NCI-H1436 (cell line): Measurements from ENCODE around the gene EGFL8.
A peak's percentile ranks its signal among the peaks of the same experiment; 100 is the strongest.
"Not testable (repeated sequence)": the region's sequence is repeated elsewhere in the genome, so short reads cannot be mapped to it uniquely, and the experiment has no call there.

Experiments
- DNase-seq: peaks from one replicate; lab custom pipeline; 2025; lab: John Stamatoyannopoulos, UW

EGFL8 gene

DNA sequence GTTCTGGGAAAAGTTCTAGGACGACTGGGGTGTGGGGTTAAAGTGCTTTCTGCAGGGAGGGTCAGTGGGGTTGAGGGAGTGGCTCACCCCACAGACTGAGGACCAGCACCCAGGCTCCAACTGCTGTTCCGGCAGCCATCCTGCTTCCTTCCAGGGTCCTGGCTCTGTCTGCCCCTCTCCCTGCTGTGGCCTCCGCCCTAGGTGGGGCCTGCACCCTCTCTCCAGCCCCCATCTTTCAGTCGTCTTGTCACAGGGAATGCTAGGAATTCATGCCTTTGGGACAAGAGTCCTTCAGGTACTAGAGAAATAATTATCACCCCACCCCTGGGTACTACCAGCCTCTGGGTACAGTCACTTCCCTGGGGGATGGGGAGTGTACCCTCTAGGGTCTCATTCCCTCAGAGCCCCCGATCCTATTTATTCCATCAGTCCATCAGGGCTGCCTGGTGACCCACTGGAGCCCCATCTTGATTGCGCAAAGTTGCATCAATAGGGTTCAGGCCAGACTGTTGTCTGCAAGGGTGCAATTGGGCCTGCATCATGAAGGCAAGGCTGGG, 19.8 kb downstream of the EGFL8 start, which contains the start of gene AGER:
TSS of gene AGER (minus strand) at position 170 of the 557 bp plus-strand sequence. CDS start at position 139, 31 bp downstream.
- DNase-seq = no peak

DNA sequence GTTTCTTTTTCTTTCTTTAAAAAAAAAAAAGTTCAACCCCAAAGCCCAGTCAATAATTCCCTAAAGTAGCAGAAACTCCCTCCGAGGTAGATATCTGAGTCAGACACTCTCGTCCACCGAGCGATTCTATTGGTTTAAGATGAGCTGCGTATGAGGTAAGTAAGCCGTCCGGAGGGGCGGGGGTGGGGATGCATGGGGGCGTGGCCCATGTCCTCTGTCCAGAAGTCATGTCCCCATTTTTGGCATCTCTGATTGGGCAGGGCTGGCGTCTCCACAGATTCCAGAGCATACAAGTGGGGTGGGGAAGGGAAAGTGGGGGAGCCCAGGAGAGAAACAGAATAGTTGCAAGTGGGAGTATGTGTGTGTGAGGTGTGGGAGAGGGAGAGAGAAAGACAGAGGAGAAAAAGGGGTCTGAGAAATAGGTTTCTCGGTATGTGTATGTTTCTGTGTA, 21.3 kb downstream of the EGFL8 start:
- not testable (repeated sequence) for DNase-seq

DNA sequence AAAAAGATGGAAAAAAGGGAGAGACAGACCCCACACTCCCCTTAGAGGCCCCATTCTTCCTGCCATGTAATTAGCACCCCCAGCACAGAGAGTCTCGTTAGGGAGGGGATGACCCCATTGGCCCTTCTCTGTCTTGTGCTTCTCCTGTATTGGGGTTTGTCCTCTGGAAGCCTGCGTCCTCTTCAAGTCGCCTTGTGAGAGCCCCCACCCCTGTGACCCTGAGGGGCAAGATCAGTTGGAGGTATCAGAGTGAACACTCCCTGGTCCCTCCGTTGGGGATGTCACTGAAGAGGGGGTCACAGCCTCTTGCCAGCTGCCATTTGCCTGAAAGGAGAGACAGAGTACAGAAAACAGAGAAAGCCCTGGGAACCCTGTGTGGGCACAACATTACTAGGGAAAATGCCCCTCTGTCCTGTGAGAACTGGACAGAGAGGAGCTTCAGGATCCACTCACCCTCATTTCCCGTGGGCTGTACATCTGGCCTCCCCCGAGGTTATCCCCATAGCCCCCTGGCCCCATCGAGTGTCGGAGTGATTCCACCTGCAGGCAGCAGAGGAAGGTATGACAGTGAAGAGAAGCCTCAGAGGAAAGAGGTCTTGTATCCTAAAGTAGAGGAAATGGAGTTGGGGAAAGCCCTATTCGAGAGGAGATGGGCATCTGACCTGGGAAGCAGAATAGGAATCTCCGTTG, 21.9 kb downstream of the EGFL8 start:
- not testable (repeated sequence) for DNase-seq

GRCh38 chr6:32187009-32187709, 22.8 kb downstream of the EGFL8 start:
- no peak for DNase-seq

- DNase-seq = not testable (repeated sequence)
Measured at GRCh38 chr6:32187725-32188380, 23.5 kb downstream of the EGFL8 start.

DNA sequence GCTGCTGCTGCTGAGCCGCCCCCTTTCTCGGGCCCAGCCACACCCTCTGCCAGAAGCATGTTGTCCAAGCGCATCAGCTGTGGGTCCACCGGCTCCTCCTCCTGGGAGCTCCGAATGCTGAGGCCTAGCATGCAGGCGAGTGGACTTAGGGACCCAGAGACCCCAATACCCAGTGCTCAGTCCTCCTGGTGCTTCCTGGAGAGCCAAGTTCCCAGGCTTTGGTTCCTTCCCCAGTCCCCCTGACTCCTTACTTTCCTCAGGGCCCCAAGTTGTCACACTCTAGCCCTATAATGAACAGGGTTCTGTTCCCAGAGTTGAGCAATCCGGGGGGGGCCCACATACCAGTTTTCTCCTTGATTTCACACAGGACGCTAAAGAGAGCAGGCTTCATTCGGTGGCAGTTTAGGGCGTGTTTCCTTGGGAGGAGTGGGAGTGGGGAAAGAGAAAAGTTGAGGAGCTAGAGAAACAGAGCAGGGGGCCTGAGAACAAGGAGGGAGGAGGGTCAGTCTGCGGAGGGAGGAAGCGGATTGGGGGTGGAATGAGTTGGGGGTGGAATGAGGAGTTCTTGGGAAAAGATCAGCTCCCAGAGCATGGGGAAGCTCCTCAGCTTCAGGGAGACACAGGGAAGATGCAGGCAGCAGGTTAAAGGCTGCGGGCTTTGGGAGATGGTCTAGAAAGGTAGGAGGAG, 24.1 kb downstream of the EGFL8 start:
- no peak for DNase-seq

- DNase-seq = no peak
Measured at GRCh38 chr6:32189069-32189741, 24.8 kb downstream of the EGFL8 start.

DNA sequence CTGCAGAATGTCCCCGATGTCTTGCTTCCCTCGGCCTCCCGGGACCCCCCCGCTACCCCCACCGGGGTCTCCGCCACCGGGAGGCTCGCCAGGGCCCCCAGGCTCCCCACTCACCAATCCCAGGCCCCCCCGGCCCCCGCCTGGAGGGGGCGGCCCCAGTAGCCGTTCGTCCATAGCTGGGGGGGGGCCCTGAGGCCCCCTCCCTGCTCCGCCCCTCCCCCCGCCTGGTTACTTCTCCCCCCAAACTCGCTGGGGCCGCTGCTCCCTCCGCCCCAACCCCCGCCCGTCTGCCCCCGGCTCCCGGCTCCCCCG, 25.3 kb downstream of the EGFL8 start:
- DNase-seq = no peak

GRCh38 chr6:32190054-32190851, 25.9 kb downstream of the EGFL8 start, which contains the start of gene PBX2:
TSS of gene PBX2 (minus strand) at chr6:32190202. CDS start at chr6:32189915, 287 bp downstream.
- DNase-seq = peak; percentile 87

DNA sequence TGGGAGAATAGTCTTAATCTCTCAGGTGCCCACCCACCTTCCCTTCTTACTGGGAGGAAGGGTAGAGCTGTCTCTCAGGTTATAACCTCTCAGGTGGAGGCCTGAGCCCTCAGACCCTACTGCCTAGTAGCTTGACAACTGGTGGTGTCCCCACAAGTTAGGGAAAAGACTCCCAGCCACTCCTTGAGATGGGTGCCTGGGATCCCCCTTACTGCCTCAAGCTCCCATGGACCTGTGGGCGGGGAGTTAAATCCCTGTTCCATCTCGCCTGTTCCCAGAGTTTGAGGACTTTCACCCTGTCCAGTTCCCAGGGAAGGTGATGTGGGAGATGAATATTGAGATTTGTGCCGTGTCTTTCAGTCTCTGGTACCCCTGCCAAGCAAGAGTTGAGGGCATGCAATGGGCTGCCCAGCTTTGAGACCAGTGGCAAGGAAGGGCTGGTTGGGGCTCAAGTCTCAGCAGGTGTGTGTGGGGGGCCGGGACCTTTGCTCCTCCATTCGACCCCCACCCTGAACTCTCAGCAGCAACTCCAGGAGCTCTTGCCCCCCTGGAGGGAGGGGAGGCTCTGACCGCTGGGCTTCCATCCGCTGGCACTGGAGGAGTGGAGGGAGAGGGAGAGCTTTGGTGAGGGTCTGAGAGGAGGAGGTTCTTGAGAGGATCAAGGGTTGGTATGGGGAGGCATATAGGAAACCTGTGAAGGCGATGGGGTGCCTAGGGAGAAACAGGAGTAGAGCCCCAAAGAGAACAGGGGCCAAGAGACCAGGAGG, 26.7 kb downstream of the EGFL8 start:
- no peak for DNase-seq

DNA sequence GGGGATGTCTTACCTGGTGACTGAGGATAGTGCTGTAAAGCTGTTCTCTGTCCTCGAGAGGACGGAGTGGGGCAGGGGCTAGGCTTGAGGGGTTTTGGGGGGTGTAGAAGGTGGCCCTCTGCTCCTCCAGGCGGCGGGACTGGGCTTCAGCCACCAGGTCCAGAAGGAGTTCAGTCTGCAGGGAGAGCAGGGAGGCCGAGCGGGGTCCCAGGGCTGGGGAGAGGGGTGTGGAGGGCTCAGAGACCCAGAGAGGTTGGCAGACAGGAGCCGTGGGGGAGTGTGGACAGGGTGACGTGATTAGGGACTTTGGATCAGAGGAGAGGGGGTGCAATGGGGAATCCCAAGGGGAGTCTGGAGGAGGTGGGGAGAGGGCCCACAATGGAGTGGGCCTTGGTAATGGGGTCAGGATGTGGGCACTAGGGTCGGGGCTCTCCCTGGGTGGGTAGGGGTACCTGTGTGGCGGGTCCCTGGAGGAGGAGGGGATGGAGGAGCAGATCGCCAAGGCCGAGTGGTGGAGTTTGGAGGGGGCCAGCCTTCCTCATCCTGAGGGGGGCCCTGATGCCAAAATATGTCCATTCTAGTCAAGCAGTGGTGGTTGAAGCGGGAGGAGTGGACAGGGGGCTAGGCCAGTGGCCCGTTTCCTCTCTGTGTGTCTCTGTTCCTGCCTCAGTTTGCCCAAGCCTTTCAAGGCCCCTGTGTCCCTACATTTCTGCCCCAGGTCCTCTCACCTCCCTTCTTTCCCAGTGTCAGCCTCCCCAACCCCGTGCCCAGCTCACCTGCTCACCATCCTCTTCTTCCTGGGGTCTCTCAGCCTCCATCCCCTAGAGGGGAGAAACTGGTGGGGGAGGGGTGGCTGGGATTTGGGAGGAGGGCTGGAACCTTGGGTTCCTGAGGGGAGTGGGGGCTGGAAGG, 27.6 kb downstream of the EGFL8 start:
- no peak for DNase-seq

- no peak for DNase-seq
Measured at GRCh38 chr6:32192608-32193039, 28.2 kb downstream of the EGFL8 start, which contains the start of gene GPSM3. TSS of gene GPSM3 (minus strand) at chr6:32192643. CDS start at chr6:32192513, 130 bp downstream.

DNA sequence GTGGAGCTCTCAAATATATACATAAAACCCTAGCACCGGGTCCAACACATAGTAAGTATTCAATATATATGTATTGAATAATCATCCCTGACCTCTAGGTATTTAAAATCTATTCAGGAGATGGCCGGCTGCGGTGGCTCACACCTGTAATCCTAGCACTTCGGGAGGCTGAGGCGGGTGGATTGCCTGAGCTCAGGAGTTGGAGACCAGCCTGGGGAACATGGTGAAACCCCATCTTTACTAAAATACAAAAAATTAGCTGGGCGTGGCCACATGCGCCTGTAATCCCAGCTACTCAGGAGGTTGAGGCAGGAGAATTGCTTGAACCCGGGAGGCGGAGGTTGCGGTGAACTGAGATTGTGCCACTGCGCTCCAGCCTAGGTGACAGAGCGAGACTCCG, 28.7 kb downstream of the EGFL8 start:
- not testable (repeated sequence) for DNase-seq

DNA sequence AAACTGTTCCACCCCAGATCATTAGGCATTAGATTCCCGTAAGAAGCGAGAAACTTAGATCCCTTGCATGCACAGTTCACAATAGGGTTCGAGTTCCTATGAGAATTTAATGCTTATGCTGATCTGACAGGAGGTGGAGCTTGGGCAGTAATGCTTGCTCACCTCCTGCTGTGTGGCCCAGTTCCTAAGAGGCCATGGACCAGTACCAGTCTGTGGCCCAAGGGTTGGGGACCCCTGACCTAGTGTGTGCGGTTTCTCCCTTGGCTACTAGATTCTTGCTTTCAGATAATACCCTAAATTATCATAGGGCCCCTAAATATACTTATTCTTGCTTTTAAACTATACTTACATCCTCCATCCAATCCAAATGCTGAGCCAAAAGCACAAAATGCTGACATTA, 30.0 kb downstream of the EGFL8 start:
- DNase-seq = no peak

- DNase-seq = peak; percentile 8
Measured at GRCh38 chr6:32194825-32195651, 30.6 kb downstream of the EGFL8 start.

DNA sequence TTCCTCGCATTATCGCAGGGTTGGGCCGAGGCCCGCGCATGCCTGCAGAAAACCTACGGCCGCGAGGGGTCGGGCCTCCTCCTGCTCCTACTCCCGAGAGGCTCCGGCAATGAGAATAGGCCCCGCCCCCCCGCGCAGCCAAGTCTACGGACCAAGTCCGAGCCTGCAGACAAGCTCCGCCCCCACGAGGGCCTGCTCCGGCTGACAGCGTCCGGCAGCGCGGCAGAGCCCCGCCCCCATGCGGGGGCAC, 31.2 kb downstream of the EGFL8 start:
- DNase-seq = peak; percentile 99

DNA sequence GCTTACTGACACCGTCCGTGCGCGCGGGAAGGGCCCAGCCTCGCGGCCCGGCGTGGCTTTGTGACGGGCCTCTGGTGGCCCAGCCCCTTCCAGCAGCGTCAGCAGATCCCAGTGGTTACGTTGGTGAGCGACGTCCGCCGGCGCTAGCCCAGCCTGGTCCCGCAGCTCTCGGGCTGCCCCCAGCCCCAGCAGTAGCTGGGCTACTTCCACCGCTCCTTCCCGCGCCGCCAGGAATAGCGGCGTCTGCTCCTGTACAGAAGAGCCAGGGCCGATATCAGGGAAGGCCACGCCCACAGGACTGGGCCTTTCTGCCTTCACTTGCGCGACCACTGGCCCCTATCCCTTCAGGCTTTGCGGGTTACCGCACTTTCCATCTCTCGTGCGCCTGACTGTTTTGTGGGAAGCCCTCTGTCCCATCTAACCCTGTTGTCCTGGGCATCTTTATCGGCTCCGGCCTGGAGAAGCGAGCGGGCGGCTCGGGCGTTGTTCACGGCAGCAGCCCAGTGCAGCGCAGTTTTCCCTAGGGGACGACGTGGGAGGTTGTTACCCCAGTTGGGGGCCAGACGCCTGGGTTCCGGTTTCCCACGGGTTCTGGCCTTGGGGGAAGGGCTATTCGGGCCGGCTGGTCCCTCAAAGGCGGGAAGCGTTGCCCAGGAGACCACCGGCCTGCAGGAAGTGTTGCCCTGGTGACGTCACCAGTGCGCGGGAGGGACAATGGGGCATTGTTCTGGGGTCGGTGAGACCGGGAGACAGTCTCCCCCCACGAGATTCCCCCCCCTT, 31.7 kb downstream of the EGFL8 start:
- peak; percentile 93 for DNase-seq
